CD4-positive, alpha-beta T cell treated with Interleukin-2 at 100 ng/mL for 4 hours (primary cell): ENCODE measurements around the gene MYL9.

Experiments
- DNase-seq: peaks from one replicate; pipeline ENCODE4 v3.0.0-alpha.2; 2020; ENCODE audit warnings: low spot score

The MYL9 gene

DNA sequence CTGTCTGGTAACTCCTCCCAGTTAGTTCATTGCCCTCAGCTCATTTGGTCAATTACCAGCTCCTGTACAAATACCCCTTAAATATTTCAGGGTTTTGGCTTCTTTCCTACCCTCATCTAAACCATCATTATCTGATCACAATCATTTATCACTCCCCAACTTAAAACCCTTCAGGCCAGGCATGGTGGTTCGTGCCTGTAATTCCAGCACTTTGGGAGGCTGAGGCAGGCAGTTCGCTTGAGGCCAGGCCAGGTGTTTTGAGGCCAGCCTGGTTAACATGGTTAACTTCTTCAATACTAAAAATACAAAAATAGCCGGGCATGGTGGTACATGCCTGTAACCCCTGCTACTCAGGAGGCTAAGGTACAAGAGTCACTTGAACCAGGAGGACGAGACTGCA lies 41.5 kb downstream of the MYL9 start:
- DNase-seq = no peak

DNA sequence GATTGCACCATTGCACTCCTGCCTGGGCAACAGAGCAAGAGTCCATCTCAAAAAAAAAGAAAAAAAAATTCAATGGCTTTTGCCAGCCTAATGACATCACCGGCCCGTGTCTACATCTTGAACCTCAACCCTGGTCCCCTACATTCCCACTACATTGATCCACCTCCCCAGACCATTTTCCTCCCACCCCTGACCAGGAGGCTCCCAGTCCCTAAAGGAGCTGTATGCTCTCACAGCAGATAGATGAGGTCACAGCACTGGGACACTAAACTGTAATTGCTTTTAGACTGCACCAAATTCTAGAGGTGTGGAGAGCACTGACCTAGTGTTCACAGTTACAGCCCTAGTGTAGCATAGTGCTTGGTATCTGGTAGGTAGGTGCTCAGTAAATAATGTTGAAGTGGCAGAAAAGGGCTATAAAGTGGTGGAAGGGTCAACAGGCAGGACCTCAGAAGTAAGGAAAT lies 42.7 kb downstream of the MYL9 start:
- no peak for DNase-seq

DNA sequence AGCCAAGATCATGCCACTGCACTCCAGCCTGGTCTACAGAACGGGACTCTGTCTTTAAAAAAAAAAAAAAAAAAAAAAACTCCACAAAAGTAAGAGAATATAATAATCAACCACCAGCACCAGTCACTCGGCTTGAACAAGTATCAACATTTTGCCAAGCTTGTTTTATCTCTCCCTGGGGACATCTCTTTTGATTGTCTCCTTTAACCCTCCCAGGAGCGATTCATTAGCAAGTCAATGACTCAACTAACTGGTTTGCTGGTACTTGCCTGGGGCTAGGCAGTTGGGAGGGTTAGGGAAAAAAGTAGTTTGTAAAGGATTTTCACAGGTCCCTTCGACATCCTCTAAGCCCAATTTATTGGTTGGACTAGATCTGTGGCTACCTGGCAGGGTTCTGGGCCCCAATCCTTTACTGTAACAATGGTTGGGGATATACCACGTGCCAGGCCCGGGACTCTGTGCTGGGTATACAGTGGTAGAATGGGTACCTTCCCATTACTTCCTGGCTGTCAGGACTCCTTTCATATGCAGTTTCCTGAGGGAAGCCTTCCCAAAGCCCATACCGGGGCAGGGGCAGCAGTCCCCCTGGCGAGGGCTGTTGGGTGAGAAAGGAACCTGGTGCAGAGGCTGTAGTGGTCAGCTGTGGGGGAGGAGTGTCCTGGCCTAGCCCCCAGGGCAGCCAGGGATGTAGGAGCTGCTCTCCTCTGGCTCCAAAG lies 44.2 kb downstream of the MYL9 start:
- DNase-seq = no peak

DNA sequence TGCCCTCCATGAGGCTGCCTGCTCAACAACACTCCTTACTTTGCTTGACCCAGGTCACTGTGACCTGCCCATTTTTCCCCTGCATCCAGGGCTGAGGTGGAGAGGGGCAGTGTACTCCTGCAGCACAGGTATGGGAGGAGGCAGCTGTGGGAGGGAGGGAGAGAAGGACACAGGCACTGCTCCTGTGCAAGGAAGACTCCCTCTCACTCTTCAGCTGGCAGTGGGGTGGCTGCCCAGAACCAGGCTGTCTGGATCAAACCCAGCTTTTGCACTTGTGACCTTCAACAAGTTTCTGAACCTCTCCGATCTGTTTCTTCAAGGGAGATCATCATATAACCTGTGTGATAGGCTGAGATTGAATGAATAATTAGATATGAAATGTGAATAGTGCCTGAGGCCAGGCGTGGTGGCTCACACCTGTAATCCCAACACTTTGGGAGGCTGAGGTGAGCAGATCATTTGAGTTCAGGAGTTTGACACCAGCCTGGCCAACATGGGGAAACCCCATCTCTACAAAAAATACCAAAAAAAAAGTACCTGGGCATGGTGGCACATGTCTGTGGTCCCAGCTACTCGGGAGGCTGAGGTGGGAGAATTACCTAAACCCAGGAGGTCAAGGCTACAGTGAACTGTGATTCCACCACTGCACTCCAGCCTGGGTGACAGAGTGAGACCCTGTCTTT lies 46.2 kb downstream of the MYL9 start:
- DNase-seq = no peak

DNA sequence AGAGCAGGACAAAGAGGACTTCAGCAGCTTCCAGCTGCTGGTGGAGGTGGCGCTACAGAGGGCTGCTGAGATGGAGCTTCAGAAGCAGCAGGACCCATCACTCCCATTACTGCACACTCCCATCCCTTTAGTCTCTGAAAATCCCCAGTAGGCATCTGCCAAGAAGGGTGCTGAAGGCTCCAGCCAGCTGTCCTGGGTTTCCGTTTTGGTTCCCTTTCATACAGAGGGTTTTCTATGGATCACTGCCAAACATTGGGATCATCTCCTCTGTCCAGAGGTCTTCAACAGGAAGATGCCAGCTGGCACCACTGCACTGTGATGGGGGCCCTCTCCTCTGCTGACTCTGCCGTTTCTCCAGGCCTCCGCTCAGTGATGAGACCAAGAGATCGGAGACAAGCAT lies 50.0 kb downstream of the MYL9 start:
- no peak for DNase-seq

DNA sequence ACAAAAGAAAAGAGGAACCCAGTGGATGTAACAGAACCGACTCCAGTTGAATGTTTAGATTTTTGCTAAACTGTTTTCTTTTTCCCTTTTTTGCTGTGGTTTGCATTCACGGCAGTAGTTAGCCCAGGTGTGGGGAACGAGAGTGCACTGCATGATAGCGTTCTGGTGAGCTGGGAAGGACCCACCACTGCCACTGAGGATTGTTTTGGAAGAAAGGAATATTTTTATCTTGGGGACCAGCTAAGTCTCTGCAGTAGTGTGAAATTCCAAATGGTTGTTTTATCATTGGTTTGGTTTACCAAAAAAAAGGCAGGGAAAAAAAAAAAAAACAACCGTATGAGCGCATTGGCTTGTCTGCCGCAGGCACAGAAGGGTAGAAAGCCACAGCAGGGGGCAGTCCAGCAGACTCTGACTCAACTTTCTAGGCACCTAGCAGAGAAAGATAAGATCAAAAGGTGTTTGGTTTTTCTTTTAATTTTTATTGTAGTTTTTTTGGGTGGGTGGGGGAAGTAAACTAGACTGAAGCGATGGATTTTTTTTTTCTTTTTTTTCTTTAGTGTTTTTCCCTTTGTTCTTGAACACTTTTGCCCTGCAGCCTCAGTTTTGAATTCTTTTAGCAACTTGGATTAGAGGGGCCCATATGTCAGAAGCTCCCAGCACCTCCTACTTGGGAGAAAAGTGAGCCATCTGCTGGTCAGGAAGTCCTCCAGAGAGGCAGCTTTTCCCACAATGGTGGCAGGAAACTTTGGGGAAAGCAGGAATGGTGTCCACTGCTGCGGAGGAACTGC lies 50.7 kb downstream of the MYL9 start:
- peak; percentile 87 for DNase-seq

DNA sequence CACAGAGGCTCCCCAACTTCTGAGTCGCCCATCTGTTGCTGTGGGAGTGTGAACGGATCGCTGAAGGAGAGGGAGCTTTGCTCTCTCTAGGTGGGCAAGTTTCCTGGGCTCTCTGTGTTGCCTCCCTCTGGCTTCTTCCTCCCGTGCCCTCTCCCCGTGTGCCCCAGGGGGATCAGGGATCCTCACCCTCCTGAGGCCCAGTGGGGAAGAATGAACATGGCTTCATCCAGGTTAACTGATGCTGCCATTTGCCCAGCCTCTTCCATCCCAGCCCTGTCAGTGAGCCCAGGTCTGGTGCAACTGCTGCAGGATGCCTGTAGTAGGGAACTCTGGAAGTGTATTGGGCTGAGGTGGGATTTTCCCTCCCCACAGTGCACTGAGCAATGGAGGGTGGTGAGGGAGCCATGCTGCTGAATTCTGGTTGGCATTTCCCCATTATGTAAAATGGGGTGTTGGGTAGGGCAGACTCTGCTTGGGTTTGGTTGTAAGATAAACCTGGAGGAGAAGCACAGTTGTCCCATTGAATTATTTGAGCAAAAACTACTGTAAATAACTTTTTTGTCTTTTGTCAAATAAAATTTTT lies 52.1 kb downstream of the MYL9 start:
- DNase-seq = no peak

DNA sequence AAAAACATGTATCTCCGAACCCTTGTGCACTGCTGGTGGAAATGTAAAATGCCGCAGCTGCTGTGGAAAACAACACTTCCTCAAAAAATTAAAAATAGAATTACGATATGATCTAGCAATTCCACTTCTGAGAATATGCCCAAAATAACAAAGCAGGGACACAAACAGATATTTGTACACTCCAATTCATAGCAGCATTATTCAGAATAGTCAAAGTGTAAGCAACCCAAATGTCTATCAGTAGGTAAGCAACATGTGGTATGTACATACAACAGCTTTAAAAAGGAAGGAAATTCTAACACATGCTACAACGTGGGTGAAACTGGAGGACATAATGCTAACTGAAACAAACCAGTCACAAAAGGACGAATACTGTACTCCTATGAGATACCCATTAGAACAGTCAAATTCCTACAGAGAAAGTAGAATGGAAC lies 58.6 kb downstream of the MYL9 start:
- no peak for DNase-seq
